Loucy (cell line): ENCODE data around the gene CDH2.

Experiments
- EZH2phosphoT487 ChIP-seq: fragments of 200-600 bp; IDR thresholded peaks from 2 replicates; pipeline ENCODE4 v1.6.1; 2018; ENCODE audit warnings: antibody characterized with exemption, mild to moderate bottlenecking, moderate library complexity, borderline replicate concordance
- TF ChIP-seq, protein P1 (sequence below): fragments of 200-600 bp; sonication (generic); conservative IDR thresholded peaks from 2 replicates; pipeline ENCODE4 v1.5.1; 2014; ENCODE audit warnings: mild to moderate bottlenecking, antibody characterized with exemption, low read length

DNA sequence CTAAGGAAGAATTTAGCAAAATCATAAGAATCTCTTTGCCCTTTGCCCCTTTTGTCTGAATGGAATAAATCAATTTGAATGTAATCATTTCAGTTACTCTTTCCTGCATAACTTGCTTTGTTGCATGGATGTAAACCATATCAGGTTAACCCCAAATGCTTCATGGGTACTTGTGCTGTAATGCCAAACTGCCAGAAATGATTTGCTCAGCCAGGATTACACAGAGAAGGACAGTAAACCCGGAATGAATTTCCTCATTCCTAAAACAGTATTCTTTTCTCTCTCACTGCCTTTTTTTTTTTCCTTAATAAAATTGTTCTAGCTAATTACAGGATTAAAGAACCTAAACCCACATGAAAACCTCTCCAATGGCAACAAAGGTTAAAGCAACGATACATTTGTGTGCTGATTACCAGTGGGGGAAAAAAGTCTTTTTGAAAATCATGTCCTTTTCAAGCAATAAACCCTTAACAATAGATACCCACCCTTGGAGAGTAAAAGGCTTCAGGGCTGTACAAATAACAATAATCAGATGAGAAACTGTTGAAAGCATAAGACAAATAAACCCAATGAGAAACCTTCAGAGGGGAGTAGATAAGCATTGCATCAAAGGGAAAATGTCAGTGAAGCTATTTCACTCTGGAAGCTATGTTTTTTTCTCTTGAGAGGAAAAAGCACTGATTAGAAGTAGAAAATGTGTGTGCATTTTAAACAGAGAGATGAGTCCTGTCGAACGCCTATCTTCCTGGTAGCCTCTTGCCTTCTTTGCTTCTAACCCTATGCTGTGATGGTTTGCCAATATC lies 275.3 kb downstream of the CDH2 start:
- TF ChIP-seq, protein P1, sequence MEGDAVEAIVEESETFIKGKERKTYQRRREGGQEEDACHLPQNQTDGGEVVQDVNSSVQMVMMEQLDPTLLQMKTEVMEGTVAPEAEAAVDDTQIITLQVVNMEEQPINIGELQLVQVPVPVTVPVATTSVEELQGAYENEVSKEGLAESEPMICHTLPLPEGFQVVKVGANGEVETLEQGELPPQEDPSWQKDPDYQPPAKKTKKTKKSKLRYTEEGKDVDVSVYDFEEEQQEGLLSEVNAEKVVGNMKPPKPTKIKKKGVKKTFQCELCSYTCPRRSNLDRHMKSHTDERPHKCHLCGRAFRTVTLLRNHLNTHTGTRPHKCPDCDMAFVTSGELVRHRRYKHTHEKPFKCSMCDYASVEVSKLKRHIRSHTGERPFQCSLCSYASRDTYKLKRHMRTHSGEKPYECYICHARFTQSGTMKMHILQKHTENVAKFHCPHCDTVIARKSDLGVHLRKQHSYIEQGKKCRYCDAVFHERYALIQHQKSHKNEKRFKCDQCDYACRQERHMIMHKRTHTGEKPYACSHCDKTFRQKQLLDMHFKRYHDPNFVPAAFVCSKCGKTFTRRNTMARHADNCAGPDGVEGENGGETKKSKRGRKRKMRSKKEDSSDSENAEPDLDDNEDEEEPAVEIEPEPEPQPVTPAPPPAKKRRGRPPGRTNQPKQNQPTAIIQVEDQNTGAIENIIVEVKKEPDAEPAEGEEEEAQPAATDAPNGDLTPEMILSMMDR: no peak
- TF ChIP-seq EZH2phosphoT487: no peak
